ENCODE data around the gene NFKBIL1. TPM values are rescaled to one million over a fixed set of nuclear protein-coding genes. Genes with fewer than 3 reads are reported as not detected.
A peak's percentile ranks its signal among the peaks of the same experiment; 100 is the strongest.
"Not testable (repeated sequence)": the region's sequence is repeated elsewhere in the genome, so short reads cannot be mapped to it uniquely, and the experiment has no call there.

Gene NFKBIL1
- polyA plus RNA-seq (ENCODE audit: insufficient read length in 3 of 3), result 10 to 100 TPM; 17.6 to 19.3 (median 19.1) TPM

- peak; percentile 92 to 94 (median 93) for DNase-seq (ENCODE audit: low read depth in 3 of 3, low spot score in 2 of 3)
These were observed at the start of gene NFKBIL1 for GRCh38 chr6:31546958-31547726. Gene NFKBIL1 (plus strand): TSS chr6:31547608. CDS start chr6:31547695, 87 bp downstream.

GRCh38 chr6:31498748-31499147 lies 48.7 kb upstream of the NFKBIL1 start:
- no peak for DNase-seq (ENCODE audit: low read depth in 3 of 3, low spot score in 2 of 3)

GRCh38 chr6:31499648-31500047 lies 47.8 kb upstream of the NFKBIL1 start:
- not testable (repeated sequence) for DNase-seq (ENCODE audit: low read depth in 3 of 3, low spot score in 2 of 3)

- no peak for DNase-seq (ENCODE audit: low read depth in 3 of 3, low spot score in 2 of 3)
These were observed 44.8 kb upstream of the NFKBIL1 start for GRCh38 chr6:31502586-31502985.

- not testable (repeated sequence) for DNase-seq (ENCODE audit: low read depth in 3 of 3, low spot score in 2 of 3)
These were observed 38.4 kb upstream of the NFKBIL1 start for GRCh38 chr6:31509036-31509435.

GRCh38 chr6:31510007-31510406 lies 37.4 kb upstream of the NFKBIL1 start:
- DNase-seq (ENCODE audit: low read depth in 3 of 3, low spot score in 2 of 3), result no peak

- DNase-seq (ENCODE audit: low read depth in 3 of 3, low spot score in 2 of 3), result no peak
These were observed 33.8 kb upstream of the NFKBIL1 start for GRCh38 chr6:31513456-31514165.

GRCh38 chr6:31521835-31522234 lies 25.6 kb upstream of the NFKBIL1 start:
- no peak for DNase-seq (ENCODE audit: low read depth in 3 of 3, low spot score in 2 of 3)

GRCh38 chr6:31525553-31525931 lies 21.9 kb upstream of the NFKBIL1 start:
- DNase-seq (ENCODE audit: low read depth in 3 of 3, low spot score in 2 of 3), result no peak

GRCh38 chr6:31525932-31526591 lies 21.3 kb upstream of the NFKBIL1 start:
- no peak for DNase-seq (ENCODE audit: low read depth in 3 of 3, low spot score in 2 of 3)

GRCh38 chr6:31528307-31528777 lies 19.1 kb upstream of the NFKBIL1 start:
- no peak for DNase-seq (ENCODE audit: low read depth in 3 of 3, low spot score in 2 of 3)

- no peak for DNase-seq (ENCODE audit: low read depth in 3 of 3, low spot score in 2 of 3)
These were observed 18.5 kb upstream of the NFKBIL1 start, which contains the start of gene MCCD1 for GRCh38 chr6:31528821-31529328. Gene MCCD1 (plus strand): TSS chr6:31528962. CDS start chr6:31529015, 53 bp downstream.

- no peak for DNase-seq (ENCODE audit: low read depth in 3 of 3, low spot score in 2 of 3)
These were observed 17.9 kb upstream of the NFKBIL1 start for GRCh38 chr6:31529329-31530150.

GRCh38 chr6:31530659-31531058 lies 16.7 kb upstream of the NFKBIL1 start:
- no peak for DNase-seq (ENCODE audit: low read depth in 3 of 3, low spot score in 2 of 3)

- DNase-seq (ENCODE audit: low read depth in 3 of 3, low spot score in 2 of 3), result no peak
These were observed 16.2 kb upstream of the NFKBIL1 start for GRCh38 chr6:31531162-31531561.

GRCh38 chr6:31531771-31532643 lies 15.4 kb upstream of the NFKBIL1 start:
- no peak for DNase-seq (ENCODE audit: low read depth in 3 of 3, low spot score in 2 of 3)

GRCh38 chr6:31532644-31533454 lies 14.6 kb upstream of the NFKBIL1 start:
- no peak for DNase-seq (ENCODE audit: low read depth in 3 of 3, low spot score in 2 of 3)

- no peak for DNase-seq (ENCODE audit: low read depth in 3 of 3, low spot score in 2 of 3)
These were observed 14.0 kb upstream of the NFKBIL1 start for GRCh38 chr6:31533455-31533841.
